K562 (cell line): Measurements from ENCODE around the gene IFT22. TPM values are rescaled to one million over a fixed set of nuclear protein-coding genes. Genes with fewer than 3 reads are reported as not detected.
A peak's percentile ranks its signal among the peaks of the same experiment; 100 is the strongest.

Experiments
- BHLHE40 ChIP-seq: IDR thresholded peaks from 2 replicates; pipeline ENCODE4 v1.6.1; 2011; ENCODE audit warnings: low read length, improper control_type of control experiment
- CBFA2T2 ChIP-seq: fragments of 450-650 bp; conservative IDR thresholded peaks from 2 replicates; pipeline ENCODE4 v1.6.1; 2017; ENCODE audit warnings: mild to moderate bottlenecking
- FOXK2 ChIP-seq, 2 experiments: fragments of 450-650 bp; IDR thresholded peaks in 1 of 2; conservative IDR thresholded peaks in 1 of 2; 2 replicates each; pipeline ENCODE4 v1.6.1; 2016; ENCODE audit warnings: low read depth in 2 of 2, mild to moderate bottlenecking in 1 of 2
- GTF2F1 ChIP-seq: IDR thresholded peaks from 2 replicates; pipeline ENCODE4 v1.6.1; 2011; ENCODE audit warnings: low read depth, low read length, improper control_type of control experiment
- MAFF ChIP-seq: IDR thresholded peaks from 2 replicates; pipeline ENCODE4 v1.6.1; 2012; ENCODE audit warnings: low read length, improper control_type of control experiment
- MECOM ChIP-seq: fragments of 250-450 bp; sonication (Bioruptor Pico); IDR thresholded peaks from 2 replicates; pipeline ENCODE4 v1.8.0; 2022; ENCODE audit warnings: inconsistent platforms
- MED1 ChIP-seq: sonication (generic); formaldehyde crosslinking; IDR thresholded peaks from 2 replicates; pipeline ENCODE4 v1.8.1; 2023; ENCODE audit warnings: missing genetic modification reagents, borderline replicate concordance
- MIER1 ChIP-seq: fragments of 450-650 bp; IDR thresholded peaks from 2 replicates; pipeline ENCODE4 v1.6.1; 2016; ENCODE audit warnings: antibody characterized with exemption, mild to moderate bottlenecking, low read depth
- NCOR1 ChIP-seq: fragments of 450-650 bp; IDR thresholded peaks from 2 replicates; pipeline ENCODE4 v1.6.1; 2016; ENCODE audit warnings: mild to moderate bottlenecking, moderate library complexity
- NUFIP1 ChIP-seq: fragments of 450-650 bp; IDR thresholded peaks from 2 replicates; pipeline ENCODE4 v1.6.1; 2018; ENCODE audit not compliant: partially characterized antibody
- SRSF9 ChIP-seq: fragments of 200-400 bp; formaldehyde crosslinking; IDR thresholded peaks from 2 replicates; pipeline ENCODE4 v1.6.1; 2017; ENCODE audit warnings: low read depth, low read length, borderline replicate concordance
- TEAD2 ChIP-seq: fragments of 450-650 bp; IDR thresholded peaks from 2 replicates; pipeline ENCODE4 v1.6.1; 2016; ENCODE audit warnings: missing genetic modification characterization, control low read depth, missing compliant biosample characterization
- ZNF324 ChIP-seq: fragments of 250-450 bp; sonication (Bioruptor Pico); IDR thresholded peaks from 2 replicates; pipeline ENCODE4 v1.4.0; 2020; ENCODE audit warnings: mild to moderate bottlenecking
- ZNF707 ChIP-seq: fragments of 250-450 bp; sonication (Bioruptor Pico); conservative IDR thresholded peaks from 2 replicates; pipeline ENCODE4 v1.8.0; 2022; ENCODE audit warnings: inconsistent platforms, mild to moderate bottlenecking, moderate library complexity
- polyA plus RNA-seq, 8 experiments: library from polyadenylated mRNA; depleted of rRNA in 4 of 8; stranded (reverse) in 5 of 8; unstranded in 3 of 8; fragments of >200 nt; fragmentation: Nextera tagmentation in 2 of 8; fragmentation: Illumina TruSeq in 1 of 8; extraction: Ambion mirVana in 2 of 8; extraction: Trizol in 1 of 8; gene quantifications; 2 replicates each; pipeline versions ENCODE4 v1.2.1 to v1.2.3, GENCODE V29; 2011 to 2014; ENCODE audit warnings: inconsistent platforms in 1 of 8, missing spikeins in 1 of 8
- total RNA-seq, 7 experiments: library from RNA; depleted of rRNA in 6 of 7; stranded (reverse); fragments of >200 nt in 6 of 7; fragmentation: Illumina TruSeq in 2 of 7; extraction: Trizol in 2 of 7; gene quantifications; 2 replicates each; pipeline versions ENCODE4 v1.2.1 to v1.2.3, GENCODE V29; 2011 to 2021; ENCODE audit warnings: low replicate concordance in 1 of 7
- TF ChIP-seq, protein P1 (sequence below), 3 experiments: fragments of 200-800 bp in 1 of 3; sonication (Bioruptor generic) in 1 of 3; sonication (generic) in 1 of 3; formaldehyde crosslinking in 1 of 3; IDR thresholded peaks; 2 replicates each; pipeline versions ENCODE4 v1.6.1 to v1.8.0; 2016 to 2022; ENCODE audit warnings: mild to moderate bottlenecking in 2 of 3, missing compliant biosample characterization in 2 of 3, missing genetic modification characterization in 2 of 3, missing genetic modification reagents in 1 of 3
- TF ChIP-seq, protein P2 (sequence below): sonication (generic); formaldehyde crosslinking; IDR thresholded peaks from 2 replicates; pipeline ENCODE4 v1.8.0; 2022; ENCODE audit warnings: missing genetic modification reagents, mild to moderate bottlenecking, moderate library complexity, borderline replicate concordance
- TF ChIP-seq, protein P3 (sequence below): fragments of 450-650 bp; formaldehyde crosslinking; IDR thresholded peaks from 2 replicates; pipeline ENCODE4 v1.4.0; 2020; ENCODE audit warnings: mild to moderate bottlenecking, mixed read lengths
- TF ChIP-seq, protein P4 (sequence below), 2 experiments: IDR thresholded peaks in 1 of 2; conservative IDR thresholded peaks in 1 of 2; 2 replicates each; pipeline ENCODE4 v1.6.1; 2016; ENCODE audit warnings: low read depth in 2 of 2, mild to moderate bottlenecking in 1 of 2, missing compliant biosample characterization in 1 of 2, missing genetic modification characterization in 1 of 2, moderate library complexity in 1 of 2
- TF ChIP-seq, protein P5 (sequence below): sonication (generic); formaldehyde crosslinking; IDR thresholded peaks from 2 replicates; pipeline ENCODE4 v1.8.1; 2023; ENCODE audit warnings: mild to moderate bottlenecking, missing genetic modification reagents

The IFT22 gene
- total and polyA plus RNA-seq, 9 of the 15 experiments (the other 6 are each of a cell fraction or from before 2014, with no cell fraction given), result 6.3 to 18.2 (median 7.7) TPM

DNA sequence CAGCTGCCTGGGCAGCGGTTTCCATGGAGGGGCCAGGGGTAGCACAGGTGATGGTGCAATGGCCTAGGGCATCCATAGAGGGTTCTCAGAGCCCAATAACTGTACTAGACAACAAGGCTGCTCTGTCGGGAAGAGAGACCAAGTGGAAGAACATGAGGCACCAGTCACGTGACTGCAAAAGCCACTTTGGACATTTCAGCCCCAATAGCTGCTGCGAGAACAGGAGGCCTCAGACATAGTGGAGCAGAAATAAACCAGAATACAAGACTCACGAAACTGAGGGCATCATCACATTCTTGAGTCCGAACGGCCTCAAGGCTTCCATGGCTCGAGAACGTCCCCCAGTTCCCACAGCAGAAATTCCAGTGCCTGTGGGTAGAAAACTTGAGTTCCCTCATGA, 44.5 kb downstream of the IFT22 start (continued):
- TF ChIP-seq MED1 (CRISPR knock-in tag) (no peak), SRSF9 (no peak), NCOR1 (no peak), NUFIP1 (no peak), MIER1 (no peak), BHLHE40 (peak; percentile 37; the same call in 1 of the 2 replicates), MAFF (no peak), TEAD2 (tag) (no peak), ZNF707 (CRISPR knock-in tag) (no peak), GTF2F1 (no peak), FOXK2 (conservative IDR thresholded peaks at IDR 0.05 in 1 of 2, IDR thresholded peaks at IDR 0.05 in 1 of 2; ENCODE audit: low read depth in 2 of 2) (no peak), ZNF324 (CRISPR knock-in tag) (no peak), CBFA2T2 (peak; percentile 48; the same call in 1 of the 2 replicates), MECOM (CRISPR knock-in tag) (no peak)
- TF ChIP-seq, protein P1, sequence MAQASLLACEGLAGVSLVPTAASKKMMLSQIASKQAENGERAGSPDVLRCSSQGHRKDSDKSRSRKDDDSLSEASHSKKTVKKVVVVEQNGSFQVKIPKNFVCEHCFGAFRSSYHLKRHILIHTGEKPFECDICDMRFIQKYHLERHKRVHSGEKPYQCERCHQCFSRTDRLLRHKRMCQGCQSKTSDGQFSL (CRISPR knock-in tag; IDR thresholded peaks at IDR 0.05), result no peak
- TF ChIP-seq, protein P1 (tag; IDR thresholded peaks at IDR 0.05), result no peak
- TF ChIP-seq, protein P2, sequence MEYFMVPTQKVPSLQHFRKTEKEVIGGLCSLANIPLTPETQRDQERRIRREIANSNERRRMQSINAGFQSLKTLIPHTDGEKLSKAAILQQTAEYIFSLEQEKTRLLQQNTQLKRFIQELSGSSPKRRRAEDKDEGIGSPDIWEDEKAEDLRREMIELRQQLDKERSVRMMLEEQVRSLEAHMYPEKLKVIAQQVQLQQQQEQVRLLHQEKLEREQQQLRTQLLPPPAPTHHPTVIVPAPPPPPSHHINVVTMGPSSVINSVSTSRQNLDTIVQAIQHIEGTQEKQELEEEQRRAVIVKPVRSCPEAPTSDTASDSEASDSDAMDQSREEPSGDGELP (CRISPR knock-in tag), result no peak
- TF ChIP-seq, protein P3, sequence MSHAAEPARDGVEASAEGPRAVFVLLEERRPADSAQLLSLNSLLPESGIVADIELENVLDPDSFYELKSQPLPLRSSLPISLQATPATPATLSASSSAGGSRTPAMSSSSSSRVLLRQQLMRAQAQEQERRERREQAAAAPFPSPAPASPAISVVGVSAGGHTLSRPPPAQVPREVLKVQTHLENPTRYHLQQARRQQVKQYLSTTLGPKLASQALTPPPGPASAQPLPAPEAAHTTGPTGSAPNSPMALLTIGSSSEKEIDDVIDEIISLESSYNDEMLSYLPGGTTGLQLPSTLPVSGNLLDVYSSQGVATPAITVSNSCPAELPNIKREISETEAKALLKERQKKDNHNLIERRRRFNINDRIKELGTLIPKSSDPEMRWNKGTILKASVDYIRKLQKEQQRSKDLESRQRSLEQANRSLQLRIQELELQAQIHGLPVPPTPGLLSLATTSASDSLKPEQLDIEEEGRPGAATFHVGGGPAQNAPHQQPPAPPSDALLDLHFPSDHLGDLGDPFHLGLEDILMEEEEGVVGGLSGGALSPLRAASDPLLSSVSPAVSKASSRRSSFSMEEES, result peak; percentile 83
- TF ChIP-seq, protein P4, sequence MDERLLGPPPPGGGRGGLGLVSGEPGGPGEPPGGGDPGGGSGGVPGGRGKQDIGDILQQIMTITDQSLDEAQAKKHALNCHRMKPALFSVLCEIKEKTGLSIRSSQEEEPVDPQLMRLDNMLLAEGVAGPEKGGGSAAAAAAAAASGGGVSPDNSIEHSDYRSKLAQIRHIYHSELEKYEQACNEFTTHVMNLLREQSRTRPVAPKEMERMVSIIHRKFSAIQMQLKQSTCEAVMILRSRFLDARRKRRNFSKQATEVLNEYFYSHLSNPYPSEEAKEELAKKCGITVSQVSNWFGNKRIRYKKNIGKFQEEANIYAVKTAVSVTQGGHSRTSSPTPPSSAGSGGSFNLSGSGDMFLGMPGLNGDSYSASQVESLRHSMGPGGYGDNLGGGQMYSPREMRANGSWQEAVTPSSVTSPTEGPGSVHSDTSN (CRISPR knock-in tag; IDR thresholded peaks at IDR 0.05; ENCODE audit: low read depth), result no peak
- TF ChIP-seq, protein P4 (tag; conservative IDR thresholded peaks at IDR 0.05; ENCODE audit: low read depth), result no peak
- TF ChIP-seq, protein P5, sequence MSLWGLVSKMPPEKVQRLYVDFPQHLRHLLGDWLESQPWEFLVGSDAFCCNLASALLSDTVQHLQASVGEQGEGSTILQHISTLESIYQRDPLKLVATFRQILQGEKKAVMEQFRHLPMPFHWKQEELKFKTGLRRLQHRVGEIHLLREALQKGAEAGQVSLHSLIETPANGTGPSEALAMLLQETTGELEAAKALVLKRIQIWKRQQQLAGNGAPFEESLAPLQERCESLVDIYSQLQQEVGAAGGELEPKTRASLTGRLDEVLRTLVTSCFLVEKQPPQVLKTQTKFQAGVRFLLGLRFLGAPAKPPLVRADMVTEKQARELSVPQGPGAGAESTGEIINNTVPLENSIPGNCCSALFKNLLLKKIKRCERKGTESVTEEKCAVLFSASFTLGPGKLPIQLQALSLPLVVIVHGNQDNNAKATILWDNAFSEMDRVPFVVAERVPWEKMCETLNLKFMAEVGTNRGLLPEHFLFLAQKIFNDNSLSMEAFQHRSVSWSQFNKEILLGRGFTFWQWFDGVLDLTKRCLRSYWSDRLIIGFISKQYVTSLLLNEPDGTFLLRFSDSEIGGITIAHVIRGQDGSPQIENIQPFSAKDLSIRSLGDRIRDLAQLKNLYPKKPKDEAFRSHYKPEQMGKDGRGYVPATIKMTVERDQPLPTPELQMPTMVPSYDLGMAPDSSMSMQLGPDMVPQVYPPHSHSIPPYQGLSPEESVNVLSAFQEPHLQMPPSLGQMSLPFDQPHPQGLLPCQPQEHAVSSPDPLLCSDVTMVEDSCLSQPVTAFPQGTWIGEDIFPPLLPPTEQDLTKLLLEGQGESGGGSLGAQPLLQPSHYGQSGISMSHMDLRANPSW (CRISPR knock-in tag), result no peak
